GM20431 (cell line): ENCODE measurements around the gene PGLYRP3.
"Not testable (repeated sequence)": the region's sequence is repeated elsewhere in the genome, so short reads cannot be mapped to it uniquely, and the experiment has no call there.

Experiments used
- in situ Hi-C: fragments of 300-500 bp; cut with MseI, MboI; formaldehyde crosslinking; loops from one replicate; pipeline ENCODE4 v1.15.0; 2020; ENCODE audit warnings: low sequenced_read_pairs; ENCODE audit not compliant: unreplicated experiment

The PGLYRP3 gene

GRCh38 chr1:153322568-153322967 is 9.8 kb upstream of the PGLYRP3 start:
- in situ Hi-C loops = no loop called here

GRCh38 chr1:153318145-153318544 is 5.4 kb upstream of the PGLYRP3 start:
- in situ Hi-C loops = not testable (repeated sequence)

GRCh38 chr1:153316013-153316412 is 3.3 kb upstream of the PGLYRP3 start:
- in situ Hi-C loops = not testable (repeated sequence)

DNA sequence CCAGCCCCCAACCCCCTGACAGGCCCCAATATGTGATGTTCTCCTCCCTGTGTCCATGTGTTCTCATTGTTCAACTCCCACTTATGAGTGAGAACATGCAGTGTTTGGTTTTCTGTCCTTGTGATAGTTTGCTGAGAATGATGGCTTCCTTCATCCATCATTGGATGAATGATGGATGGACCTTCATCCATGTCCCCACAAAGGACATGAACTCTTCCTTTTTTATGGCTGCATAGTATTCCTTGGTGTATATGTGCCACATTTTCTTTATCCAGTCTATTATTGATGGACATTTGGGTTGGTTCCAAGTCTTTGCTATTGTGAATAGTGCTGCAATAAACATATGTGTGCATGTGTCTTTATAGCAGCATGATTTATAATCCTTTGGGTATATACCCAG is 1.6 kb upstream of the PGLYRP3 start:
- in situ Hi-C loops = not testable (repeated sequence)

DNA sequence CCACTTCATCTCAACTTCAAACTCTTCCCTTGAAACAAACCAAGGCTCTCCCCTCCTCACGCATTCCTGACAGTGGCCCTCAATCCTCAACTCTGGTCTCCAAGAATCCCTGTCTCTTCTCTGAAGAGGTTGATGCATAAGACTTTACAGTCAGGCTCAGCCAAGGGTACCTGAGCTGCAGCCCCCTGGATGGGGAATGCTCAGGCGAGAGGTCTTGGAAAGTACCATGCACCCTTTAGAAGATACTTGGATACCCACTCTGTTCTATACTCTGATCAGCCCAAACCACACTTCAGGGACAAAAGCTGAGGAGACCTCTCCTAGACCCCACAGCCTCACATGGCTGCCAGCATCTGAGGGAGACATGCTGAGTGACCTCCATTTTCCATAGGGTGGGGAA is 536 bp upstream of the PGLYRP3 start:
- in situ Hi-C loops = no loop called here

GRCh38 chr1:153310526-153310925 is 2.2 kb downstream of the PGLYRP3 start:
- in situ Hi-C loops = no loop called here

- in situ Hi-C loops = no loop called here
Observed at GRCh38 chr1:153309441-153309840, 3.3 kb downstream of the PGLYRP3 start.

- in situ Hi-C loops = no loop called here
Observed at GRCh38 chr1:153308540-153308939, 4.2 kb downstream of the PGLYRP3 start.

GRCh38 chr1:153307221-153307600 is 5.5 kb downstream of the PGLYRP3 start:
- in situ Hi-C loops = no loop called here

GRCh38 chr1:153306303-153307220 is 6.2 kb downstream of the PGLYRP3 start:
- in situ Hi-C loops = no loop called here

DNA sequence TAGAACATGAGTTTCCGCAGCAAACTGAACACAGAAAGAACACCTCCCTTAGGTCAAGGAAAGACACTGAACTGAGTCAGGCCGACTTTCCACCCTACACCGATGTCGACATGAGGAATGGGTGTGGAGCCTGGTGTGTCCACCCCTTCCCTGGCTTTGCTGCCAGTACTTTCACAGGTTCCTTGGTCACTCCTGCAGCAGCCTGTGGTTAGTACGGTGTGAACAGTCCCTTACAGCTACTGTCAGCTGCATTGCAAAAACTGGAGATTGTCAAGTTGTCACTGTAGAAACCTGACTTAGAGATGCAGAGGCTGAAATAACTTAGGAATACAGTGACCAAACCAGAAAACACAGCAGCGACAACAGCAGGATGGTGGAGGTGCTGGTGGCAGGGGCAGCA is 7.1 kb downstream of the PGLYRP3 start:
- in situ Hi-C loops = no loop called here

- in situ Hi-C loops = no loop called here
Observed at GRCh38 chr1:153302308-153302707, 10.4 kb downstream of the PGLYRP3 start.

- in situ Hi-C loops = no loop called here
Observed at GRCh38 chr1:153293851-153294250, 18.9 kb downstream of the PGLYRP3 start.

DNA sequence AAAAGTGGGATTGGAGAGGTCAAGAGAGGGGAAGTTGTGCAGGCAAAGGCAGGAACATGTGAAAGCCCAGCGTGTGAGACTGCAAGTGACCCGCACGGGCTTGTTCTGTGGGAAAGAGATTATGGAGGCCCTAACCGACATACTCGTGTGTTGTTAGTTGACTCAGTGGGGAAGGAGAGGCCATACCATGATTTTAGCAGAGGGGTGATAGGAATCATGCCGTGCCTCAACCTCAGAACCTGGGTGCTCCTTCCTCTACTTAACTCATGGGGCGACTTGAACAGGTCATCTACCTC is 19.3 kb downstream of the PGLYRP3 start:
- in situ Hi-C loops = no loop called here

DNA sequence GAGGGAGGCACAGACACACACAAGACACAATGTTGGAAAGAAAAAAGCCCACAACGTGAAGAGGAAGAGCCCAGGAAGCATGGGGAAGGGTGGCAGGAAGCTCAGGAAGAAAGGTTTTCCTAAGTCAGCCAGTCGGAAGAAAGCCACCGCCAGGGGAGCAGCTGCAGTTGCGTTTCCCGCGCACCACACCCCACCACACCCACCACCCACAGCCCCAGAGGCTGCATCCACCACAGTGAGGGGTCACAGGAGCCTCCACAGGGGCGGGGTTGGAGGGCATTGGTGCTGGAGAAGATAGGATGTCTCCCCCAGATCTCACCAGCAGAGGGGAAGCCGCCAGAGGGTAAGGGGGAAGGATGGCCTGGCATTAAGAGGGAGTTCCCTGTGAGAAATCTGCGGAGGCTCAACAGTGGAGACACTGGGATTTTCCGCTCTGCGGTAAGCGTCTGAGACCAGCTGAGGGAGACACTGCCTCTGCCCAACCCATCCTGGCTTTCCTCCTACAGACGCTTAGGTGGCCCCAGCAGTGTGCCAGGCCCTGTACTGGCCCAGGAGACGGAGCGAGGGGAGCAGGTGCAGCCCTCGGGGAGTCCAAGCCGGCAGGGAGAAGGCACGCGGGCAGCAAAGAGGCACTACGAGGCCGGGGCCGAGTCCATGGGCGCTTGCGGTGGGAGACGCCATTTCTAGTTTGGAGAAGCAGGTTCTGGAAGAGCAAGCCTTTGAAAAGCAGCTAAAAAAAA is 19.8 kb downstream of the PGLYRP3 start:
- in situ Hi-C loops = no loop called here

- in situ Hi-C loops = no loop called here
Observed at GRCh38 chr1:153292185-153292584, 20.6 kb downstream of the PGLYRP3 start.

DNA sequence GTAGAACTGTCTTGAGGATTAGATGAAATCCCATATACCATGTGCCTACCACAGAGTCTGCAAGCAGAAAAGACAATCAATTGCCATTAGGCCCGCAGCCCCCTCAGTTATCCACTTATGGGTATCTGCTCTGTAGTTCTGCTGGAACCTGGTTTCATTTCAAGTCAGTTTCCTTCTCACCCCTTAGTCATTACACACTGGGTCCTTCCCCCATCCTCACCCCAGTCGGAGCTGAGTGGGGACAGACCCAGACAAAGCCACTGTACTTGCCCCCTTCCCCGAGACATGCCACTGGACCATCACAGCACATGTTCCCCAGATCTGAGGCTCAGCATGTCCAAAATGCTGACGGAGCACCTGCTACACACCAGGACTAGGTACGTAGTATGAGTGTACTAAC is 21.2 kb downstream of the PGLYRP3 start:
- in situ Hi-C loops = no loop called here

- in situ Hi-C loops = no loop called here
Observed at GRCh38 chr1:153288634-153289275, 24.0 kb downstream of the PGLYRP3 start.

DNA sequence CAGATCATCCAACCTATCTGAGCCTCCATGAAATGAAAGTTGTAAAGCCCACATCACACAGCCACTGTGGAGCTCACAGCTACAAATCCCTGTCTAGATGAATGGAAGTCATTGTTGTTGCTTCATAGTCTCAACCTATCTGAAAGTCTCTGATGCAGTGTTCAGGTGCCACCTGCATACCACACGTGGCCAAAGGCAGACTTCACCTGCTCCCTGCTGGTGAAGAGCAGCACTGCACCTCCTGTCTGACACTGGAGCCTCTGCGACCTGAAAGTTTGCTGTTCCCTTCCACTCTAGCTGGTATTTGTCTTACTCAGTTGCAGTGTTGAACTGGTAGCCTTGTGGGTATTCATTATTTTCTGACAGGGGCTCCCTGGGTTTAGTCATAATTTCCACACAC is 34.9 kb downstream of the PGLYRP3 start:
- in situ Hi-C loops = no loop called here

DNA sequence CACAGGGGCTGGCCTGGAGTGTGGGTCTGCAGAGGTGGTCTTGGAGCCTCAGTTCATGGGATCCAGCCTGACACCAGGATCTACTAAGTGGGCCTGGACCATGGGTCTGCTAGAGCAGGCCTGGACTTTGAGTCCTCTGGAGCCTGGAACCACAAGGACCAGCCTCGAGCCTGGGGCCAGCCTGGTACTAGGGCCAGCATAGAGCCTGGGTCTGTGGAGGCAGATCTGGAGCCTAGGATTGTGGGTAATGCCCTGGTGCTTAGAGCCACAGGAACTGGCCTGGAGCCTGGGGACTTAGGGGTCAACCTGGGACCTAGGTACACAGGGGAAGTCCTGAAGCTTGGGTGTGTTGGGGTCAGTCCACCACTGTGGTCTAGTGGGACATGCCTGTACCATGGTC is 40.6 kb downstream of the PGLYRP3 start:
- in situ Hi-C loops = no loop called here

DNA sequence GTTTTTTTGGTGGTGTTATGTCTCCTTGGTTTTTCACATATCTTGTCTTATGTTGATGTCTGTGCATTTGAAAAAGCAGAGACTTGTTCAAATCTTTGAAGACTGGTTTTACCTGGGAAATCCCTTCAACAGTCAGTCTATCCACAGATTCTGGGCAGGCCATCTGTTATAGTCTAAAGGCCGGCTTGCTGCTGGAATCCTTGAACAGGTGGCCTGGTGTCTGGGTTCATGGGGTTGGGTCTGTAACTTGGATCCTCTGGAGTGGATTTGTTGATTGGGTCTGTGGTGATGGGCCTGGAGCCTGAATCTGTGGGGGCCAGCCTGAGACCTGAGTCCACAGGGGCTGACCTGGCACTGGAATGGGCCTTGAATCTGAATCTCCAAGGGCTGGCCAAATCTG is 41.0 kb downstream of the PGLYRP3 start:
- in situ Hi-C loops = no loop called here
